ENCODE results near the gene SLC15A1.

GRCh38 chr13:98656223-98656622, 96.2 kb downstream of the SLC15A1 start:
- TF ChIP-seq CTCF (conservative IDR thresholded peaks at IDR 0.05 in 1 of 2, IDR thresholded peaks at IDR 0.05 in 1 of 2; ENCODE audit: extremely low read depth in 1 of 2, insufficient read depth in 1 of 2, low read depth in 1 of 2, low read length in 2 of 2) (no peak), EZH2 (IDR thresholded peaks at IDR 0.05; ENCODE audit: borderline replicate concordance, low read length) (no peak)

Data from mammary epithelial cell (primary cell).